K562 (cell line): Measurements from ENCODE around the gene SERPIND1. TPM values are rescaled to one million over a fixed set of nuclear protein-coding genes. Genes with fewer than 3 reads are reported as not detected.
A peak's percentile ranks its signal among the peaks of the same experiment; 100 is the strongest.

Source experiments
- ARID4B ChIP-seq: sonication (generic); formaldehyde crosslinking; IDR thresholded peaks from 2 replicates; pipeline ENCODE4 v1.8.0; 2022; ENCODE audit warnings: mild to moderate bottlenecking, missing genetic modification reagents
- BCLAF1 ChIP-seq, 2 experiments: fragments of 450-650 bp in 1 of 2; IDR thresholded peaks; 2 replicates each; pipeline ENCODE4 v1.6.1; 2011 to 2017; ENCODE audit warnings: low read depth in 2 of 2, antibody characterized with exemption in 1 of 2, borderline replicate concordance in 1 of 2, low read length in 1 of 2, mild to moderate bottlenecking in 1 of 2, mixed read lengths in 1 of 2; ENCODE audit not compliant: control insufficient read depth in 1 of 2
- FOXA3 ChIP-seq, 2 experiments: fragments of 450-650 bp in 1 of 2; sonication (generic) in 1 of 2; formaldehyde crosslinking; IDR thresholded peaks in 1 of 2; conservative IDR thresholded peaks in 1 of 2; 2 replicates each; pipeline versions ENCODE4 v1.4.0 to v1.8.0; 2020 to 2022; ENCODE audit warnings: mild to moderate bottlenecking in 2 of 2, missing genetic modification reagents in 1 of 2
- ZNF263 ChIP-seq: sonication (generic); formaldehyde crosslinking; IDR thresholded peaks from 2 replicates; pipeline ENCODE4 v1.8.0; 2022; ENCODE audit warnings: mild to moderate bottlenecking, missing genetic modification reagents, borderline replicate concordance
- polyA plus RNA-seq, 8 experiments: library from polyadenylated mRNA; depleted of rRNA in 4 of 8; stranded (reverse) in 5 of 8; unstranded in 3 of 8; fragments of >200 nt; fragmentation: Nextera tagmentation in 2 of 8; fragmentation: Illumina TruSeq in 1 of 8; extraction: Ambion mirVana in 2 of 8; extraction: Trizol in 1 of 8; gene quantifications; 2 replicates each; pipeline versions ENCODE4 v1.2.1 to v1.2.3, GENCODE V29; 2011 to 2014; ENCODE audit warnings: inconsistent platforms in 1 of 8, missing spikeins in 1 of 8
- total RNA-seq, 7 experiments: library from RNA; depleted of rRNA in 6 of 7; stranded (reverse); fragments of >200 nt in 6 of 7; fragmentation: Illumina TruSeq in 2 of 7; extraction: Trizol in 2 of 7; gene quantifications; 2 replicates each; pipeline versions ENCODE4 v1.2.1 to v1.2.3, GENCODE V29; 2011 to 2021; ENCODE audit warnings: low replicate concordance in 1 of 7

Gene SERPIND1
- total and polyA plus RNA-seq, 9 of the 15 experiments (the other 6 are each of a cell fraction or from before 2014, with no cell fraction given), result 0.04 to 0.11 (median 0.09) TPM; not detected in 6

GRCh38 chr22:20762233-20762796, 11.6 kb upstream of the SERPIND1 start (continued):
- no peak for TF ChIP-seq BCLAF1 (IDR thresholded peaks at IDR 0.05; ENCODE audit: borderline replicate concordance in 1 of 2, control insufficient read depth in 1 of 2, low read depth in 2 of 2, low read length in 1 of 2)
- TF ChIP-seq ZNF263 (CRISPR knock-in tag), result 0 out of 2 replicates have a peak, but pooled peaks have one; percentile 16
- peak in 1 of 2 experiments; percentile 68; a peak in 2 of 4 replicates for TF ChIP-seq FOXA3 (CRISPR knock-in tag; conservative IDR thresholded peaks at IDR 0.05 in 1 of 2, IDR thresholded peaks at IDR 0.05 in 1 of 2)
- TF ChIP-seq ARID4B, result peak; percentile 60; the same call in 1 of the 2 replicates
